Psoas muscle (tissue), 8 donors: Measurements from ENCODE around the gene MBLAC1. TPM values are rescaled to one million over a fixed set of nuclear protein-coding genes. Genes with fewer than 3 reads are reported as not detected.

ENCODE experiments used
- ATAC-seq, 4 donors: fragments of 200-7000 bp; cut with Tn5 transposase; one replicate each; pipeline ENCODE4 v1.9.1; 2020; ENCODE audit warnings: moderate library complexity in 3 of 4, mild to moderate bottlenecking in 2 of 4
- DNase-seq, 2 donors: peaks; one replicate each; pipeline ENCODE4 v3.0.0-alpha.2; 2020
- H3K27ac ChIP-seq: fragments of 200-600 bp; one replicate; pipeline ENCODE4 v1.8.0; 2022
- H3K27me3 ChIP-seq, 3 donors: fragments of 200-600 bp in 1 of 3; one replicate each; pipeline versions ENCODE4 v1.6.1 to v1.8.0; 2013 to 2022; ENCODE audit warnings: low read length in 2 of 3, mild to moderate bottlenecking in 2 of 3, moderate library complexity in 1 of 3; ENCODE audit not compliant: insufficient read depth in 3 of 3
- H3K36me3 ChIP-seq, 2 donors: fragments of 200-600 bp in 1 of 2; one replicate each; pipeline versions ENCODE4 v1.6.1 to v1.8.0; 2013 to 2022; ENCODE audit warnings: low read depth in 1 of 2, mild to moderate bottlenecking in 1 of 2, moderate library complexity in 1 of 2; ENCODE audit not compliant: insufficient read depth in 1 of 2
- H3K4me1 ChIP-seq: fragments of 200-600 bp; one replicate; pipeline ENCODE4 v1.8.0; 2022
- H3K4me3 ChIP-seq: fragments of 200-600 bp; one replicate; pipeline ENCODE4 v1.8.0; 2022; ENCODE audit warnings: mild to moderate bottlenecking
- H3K9me3 ChIP-seq: fragments of 200-600 bp; one replicate; pipeline ENCODE4 v1.8.0; 2022
- CTCF ChIP-seq: fragments of 200-600 bp; IDR thresholded peaks from one replicate; pipeline ENCODE4 v1.8.0; 2022; ENCODE audit warnings: antibody characterized with exemption
- WGBS, 3 donors: extraction: QIAGEN DNeasy Blood & Tissue Kit; methylation state at CpG; one replicate each; pipeline versions ENCODE4 v1.1.6 to v1.1.7; 2013; 5-methylcytosine and 5-hydroxymethylcytosine counted together
- intact Hi-C, 2 donors: fragments of 100-400 bp; cut with DNase I; formaldehyde crosslinking; loops; one replicate each; pipeline versions ENCODE4 v1.11.0 to v1.14.2; 2022
- polyA plus RNA-seq, 3 donors: library from polyadenylated mRNA; stranded (reverse); fragments of 200-250 nt; gene quantifications; one replicate each; pipeline ENCODE4 v1.2.3, GENCODE V29; 2013
- total RNA-seq, 4 donors: library from RNA; stranded (reverse); fragmentation: NEBNext Ultra II Directional in 2 of 4; extraction: Animal tissue kit (Norgen Biotek cat#: 25700) in 2 of 4; gene quantifications; one replicate each; pipeline versions ENCODE4 v1.2.1 to v1.2.4, GENCODE V29; 2021 to 2023
- donor health status: healthy with polysubstance abuse.
- donor health status: DM: no; HTN: no; CAD: no; lungs with moderate emphysema.
- donor health status: Bipolar disorder and iron deficiency.
- donor health status: healthy.
- donor health status: DM: yes; HTN: yes; CAD: no.
- donor health status: DM: no; HTN: no; CAD: no.
- donor health status: DM: no; HTN: no; CAD: no.
- donor health status: DM: yes; HTN: yes; CAD: no.

The MBLAC1 gene
- total and polyA plus RNA-seq, 7 donors, result 0.91 to 3.8 (median 2.0) TPM

GRCh38 chr7:100163006-100163531 is 36.3 kb downstream of the MBLAC1 start:
- DNase-seq (no peak), ATAC-seq (no peak)
- Histone ChIP-seq H3K36me3 (no peaks in the 10 kb centered on the region), H3K9me3 (no peaks in the 10 kb centered on the region), H3K4me3 (no peak overlapping the region), H3K4me1 (peaks cover under 1% of the 10 kb centered on the region), H3K27ac (no peak overlapping the region), H3K27me3 (peaks cover 0 to 19% (median 6%) of the 10 kb centered on the region in 3 donors)
- intact Hi-C loops, result no loop called here
- no peak for TF ChIP-seq CTCF
- WGBS, 3 donors, result 67 to 74% (median 69%) methylated on average over 6 of the region's 6 CpGs

GRCh38 chr7:100163871-100164270 is 37.1 kb downstream of the MBLAC1 start:
- Histone ChIP-seq H3K36me3 (no peaks in the 10 kb centered on the region), H3K27ac (no peak overlapping the region), H3K9me3 (no peaks in the 10 kb centered on the region), H3K4me1 (peaks cover 8% of the 10 kb centered on the region), H3K4me3 (no peak overlapping the region), H3K27me3 (peaks cover 0 to 19% (median 9%) of the 10 kb centered on the region in 3 donors)
- WGBS, 3 donors, result 86 to 90% (median 90%) methylated on average over 5 of the region's 5 CpGs
- ATAC-seq (no peak), DNase-seq (no peak)
- TF ChIP-seq CTCF, result no peak
- intact Hi-C loops, result no loop called here

GRCh38 chr7:100166317-100166940 is 39.7 kb downstream of the MBLAC1 start:
- H3K27me3 ChIP-seq, result peaks cover 0 to 32% (median 13%) of the 10 kb centered on the region in 3 donors
- intact Hi-C loops, result no loop called here
- TF ChIP-seq CTCF, result no peak
- peaks cover 8% of the 10 kb centered on the region for H3K4me1 ChIP-seq
- H3K27ac ChIP-seq, result no peak overlapping the region
- 71 to 81% (median 77%) methylated on average over 16 of the region's 16 CpGs for WGBS, 3 donors
- no peak overlapping the region for H3K4me3 ChIP-seq
- DNase-seq (peak in 1 of 2 donors; percentile 48), ATAC-seq (no peak)
- no peaks in the 10 kb centered on the region for H3K9me3 ChIP-seq
- H3K36me3 ChIP-seq, result no peaks in the 10 kb centered on the region

GRCh38 chr7:100166970-100167911 is 40.5 kb downstream of the MBLAC1 start:
- peak in 1 of 2 donors; percentile 20 for DNase-seq
- H3K27me3 ChIP-seq, result peaks cover 0 to 40% (median 16%) of the 10 kb centered on the region in 3 donors
- H3K4me3 ChIP-seq, result no peak overlapping the region
- H3K9me3 ChIP-seq, result no peaks in the 10 kb centered on the region
- peak in 1 of 4 donors; percentile 25 for ATAC-seq
- peaks cover 8% of the 10 kb centered on the region for H3K4me1 ChIP-seq
- H3K27ac ChIP-seq, result no peak overlapping the region
- 39 to 47% (median 43%) methylated on average over 14 of the region's 14 CpGs for WGBS, 3 donors
- H3K36me3 ChIP-seq, result no peaks in the 10 kb centered on the region
- intact Hi-C loops, result no loop called here
- no peak for TF ChIP-seq CTCF
